ENCODE data around the gene ZNF263. TPM values are rescaled to one million over a fixed set of nuclear protein-coding genes. Genes with fewer than 3 reads are reported as not detected.

ZNF263 gene
- total RNA-seq, 1 experiment from 2014 or later = 37.4 TPM

DNA sequence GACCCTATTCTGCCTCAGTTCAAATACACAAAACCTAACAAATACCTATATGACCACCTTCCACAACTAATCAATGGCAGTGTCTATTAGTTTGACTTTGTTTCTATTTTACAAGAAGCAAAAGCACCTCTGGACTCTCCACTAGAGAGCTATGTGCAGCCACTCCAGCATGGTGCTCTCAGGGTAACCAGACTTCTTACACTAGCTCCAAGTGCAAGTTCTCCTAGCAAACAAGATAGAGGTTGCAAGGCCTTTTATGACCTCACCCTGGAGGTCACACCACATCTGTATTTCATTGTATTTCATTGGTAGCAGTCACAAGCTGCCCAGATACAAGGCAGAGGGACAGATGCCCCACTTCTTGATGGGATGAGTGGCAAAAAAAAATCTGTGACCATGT, 8.3 kb upstream of the ZNF263 start:
- ChIA-PET POLR2A (no interaction called here), CTCF (no interaction called here)
- Mint-ChIP-seq H3K27ac (ENCODE audit: unreplicated experiment) (no peak overlapping the region), H3K4me3 (ENCODE audit: unreplicated experiment) (no peak overlapping the region), H3K4me1 (ENCODE audit: low read depth, unreplicated experiment) (no peaks in the 10 kb centered on the region), H3K36me3 (ENCODE audit: insufficient read depth, unreplicated experiment) (no peaks in the 10 kb centered on the region), H3K27me3 (ENCODE audit: insufficient read depth, unreplicated experiment) (no peaks in the 10 kb centered on the region), H3K9me3 (ENCODE audit: unreplicated experiment) (no peaks in the 10 kb centered on the region)
- H3K36me3 ChIP-seq (ENCODE audit: control insufficient read depth, insufficient read depth, low read length) = no peaks in the 10 kb centered on the region
- no TSS peak for BruUV-seq (replicated peaks)
- TF ChIP-seq, protein P1, sequence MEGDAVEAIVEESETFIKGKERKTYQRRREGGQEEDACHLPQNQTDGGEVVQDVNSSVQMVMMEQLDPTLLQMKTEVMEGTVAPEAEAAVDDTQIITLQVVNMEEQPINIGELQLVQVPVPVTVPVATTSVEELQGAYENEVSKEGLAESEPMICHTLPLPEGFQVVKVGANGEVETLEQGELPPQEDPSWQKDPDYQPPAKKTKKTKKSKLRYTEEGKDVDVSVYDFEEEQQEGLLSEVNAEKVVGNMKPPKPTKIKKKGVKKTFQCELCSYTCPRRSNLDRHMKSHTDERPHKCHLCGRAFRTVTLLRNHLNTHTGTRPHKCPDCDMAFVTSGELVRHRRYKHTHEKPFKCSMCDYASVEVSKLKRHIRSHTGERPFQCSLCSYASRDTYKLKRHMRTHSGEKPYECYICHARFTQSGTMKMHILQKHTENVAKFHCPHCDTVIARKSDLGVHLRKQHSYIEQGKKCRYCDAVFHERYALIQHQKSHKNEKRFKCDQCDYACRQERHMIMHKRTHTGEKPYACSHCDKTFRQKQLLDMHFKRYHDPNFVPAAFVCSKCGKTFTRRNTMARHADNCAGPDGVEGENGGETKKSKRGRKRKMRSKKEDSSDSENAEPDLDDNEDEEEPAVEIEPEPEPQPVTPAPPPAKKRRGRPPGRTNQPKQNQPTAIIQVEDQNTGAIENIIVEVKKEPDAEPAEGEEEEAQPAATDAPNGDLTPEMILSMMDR (IDR thresholded peaks at IDR 0.05; ENCODE audit: insufficient read depth in 1 of 2, low read depth in 1 of 2, low read length in 1 of 2, severe bottlenecking in 1 of 2, unreplicated experiment in 1 of 2) = no peak
- DNase-seq = no peak
- H3K27me3 ChIP-seq (replicated peaks; ENCODE audit: control insufficient read depth, insufficient read depth, low read length) = no peaks in the 10 kb centered on the region
- H3K4me1 ChIP-seq = 0 out of 2 replicates have a peak, but pooled peaks cover 5% of the 10 kb centered on the region
- H3K4me3 ChIP-seq (ENCODE audit: low read depth, low read length) = no peak overlapping the region
- intact Hi-C loops (cut with micrococcal nuclease; ENCODE audit: unreplicated experiment) = no loop called here
- no peaks in the 10 kb centered on the region for H3K9me3 ChIP-seq

DNA sequence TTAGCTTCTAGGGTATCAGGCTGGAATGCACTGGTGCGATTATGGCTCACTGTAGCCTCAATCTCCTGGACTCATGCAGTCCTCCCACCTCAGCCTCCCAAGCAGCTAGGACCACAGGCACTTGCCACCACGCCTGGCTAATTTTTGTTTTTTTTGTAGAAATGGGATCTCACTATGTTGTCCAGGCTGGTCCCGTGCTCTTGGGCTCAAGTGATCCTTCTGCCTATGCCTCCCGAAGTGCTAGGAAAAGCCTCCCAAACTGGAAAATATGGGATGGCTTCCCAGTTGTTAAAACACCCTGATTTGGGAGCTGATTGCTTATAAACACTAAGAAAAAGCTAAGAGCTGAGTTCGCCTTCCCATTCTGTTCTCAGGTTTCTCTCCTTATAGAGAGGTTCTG, 6.6 kb upstream of the ZNF263 start:
- no peak for DNase-seq
- Histone ChIP-seq H3K4me1 (peaks cover 12% of the 10 kb centered on the region), H3K36me3 (ENCODE audit: control insufficient read depth, insufficient read depth, low read length) (no peaks in the 10 kb centered on the region), H3K9me3 (no peaks in the 10 kb centered on the region), H3K4me3 (ENCODE audit: low read depth, low read length) (no peak overlapping the region), H3K27me3 (replicated peaks; ENCODE audit: control insufficient read depth, insufficient read depth, low read length) (no peaks in the 10 kb centered on the region)
- Mint-ChIP-seq H3K36me3 (ENCODE audit: insufficient read depth, unreplicated experiment) (no peaks in the 10 kb centered on the region), H3K27ac (ENCODE audit: unreplicated experiment) (no peak overlapping the region), H3K4me3 (ENCODE audit: unreplicated experiment) (no peak overlapping the region), H3K27me3 (ENCODE audit: insufficient read depth, unreplicated experiment) (no peaks in the 10 kb centered on the region), H3K9me3 (ENCODE audit: unreplicated experiment) (no peaks in the 10 kb centered on the region), H3K4me1 (ENCODE audit: low read depth, unreplicated experiment) (no peaks in the 10 kb centered on the region)
- ChIA-PET CTCF (interaction anchor here (0.7 to 1.0 kb wide), 2 partner anchors 9 to 1428 kb away, joined by 4 to 8 read pairs; no protein-coding TSS in a partner anchor), POLR2A (no interaction called here)
- TF ChIP-seq, protein P1 (IDR thresholded peaks at IDR 0.05; ENCODE audit: insufficient read depth in 1 of 2, low read depth in 1 of 2, low read length in 1 of 2, severe bottlenecking in 1 of 2, unreplicated experiment in 1 of 2) = no peak
- no TSS peak for BruUV-seq (replicated peaks)
- intact Hi-C loops (cut with micrococcal nuclease; ENCODE audit: unreplicated experiment) = no loop called here

DNA sequence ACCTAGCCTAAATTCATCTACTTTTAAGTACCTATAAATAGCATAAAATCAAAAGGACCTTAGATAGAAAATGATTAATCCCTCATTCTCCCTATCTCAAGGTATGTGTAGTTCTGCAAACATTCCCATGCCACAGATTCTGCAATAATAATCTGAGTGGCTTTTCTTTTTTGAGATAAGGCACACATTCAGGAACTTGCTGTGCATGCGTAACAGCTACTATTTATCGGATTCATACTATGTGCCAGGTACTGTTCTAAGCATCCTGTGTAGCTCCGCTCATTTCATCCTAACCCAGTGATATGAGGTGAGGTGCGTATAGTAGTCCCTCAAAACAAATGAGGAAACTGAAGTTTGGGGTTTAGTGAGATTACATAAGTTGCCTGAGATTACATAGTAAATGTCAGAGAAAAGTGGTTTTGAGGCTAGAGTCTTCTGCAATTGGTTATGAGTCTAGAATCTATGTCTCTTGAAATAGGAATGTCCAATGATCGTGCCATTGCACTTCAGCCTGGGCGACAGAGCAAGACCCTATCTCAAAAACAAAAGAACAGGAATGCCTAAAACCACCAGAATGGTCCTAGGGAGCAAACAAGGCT, 2.0 kb upstream of the ZNF263 start:
- intact Hi-C loops (cut with micrococcal nuclease; ENCODE audit: unreplicated experiment) = loop anchor here (5.0 to 10.0 kb wide), 3 partner anchors 123 to 161 kb away; partner anchors contain the start of genes NAA60, ZNF174, ZNF597 and ZSCAN32
- POLR2A ChIA-PET = no interaction called here
- H3K36me3 ChIP-seq (ENCODE audit: control insufficient read depth, insufficient read depth, low read length) = peaks cover 6% of the 10 kb centered on the region
- H3K27me3 ChIP-seq (replicated peaks; ENCODE audit: control insufficient read depth, insufficient read depth, low read length) = no peaks in the 10 kb centered on the region
- no peak for DNase-seq
- Mint-ChIP-seq H3K4me1 (ENCODE audit: low read depth, unreplicated experiment) (no peaks in the 10 kb centered on the region), H3K36me3 (ENCODE audit: insufficient read depth, unreplicated experiment) (peaks cover 32% of the 10 kb centered on the region), H3K4me3 (ENCODE audit: unreplicated experiment) (peak overlapping the region; percentile 98), H3K9me3 (ENCODE audit: unreplicated experiment) (no peaks in the 10 kb centered on the region), H3K27ac (ENCODE audit: unreplicated experiment) (peak overlapping the region; percentile 99), H3K27me3 (ENCODE audit: insufficient read depth, unreplicated experiment) (no peaks in the 10 kb centered on the region)
- no peaks in the 10 kb centered on the region for H3K9me3 ChIP-seq
- BruUV-seq (replicated peaks) = no TSS peak
- peaks cover 19% of the 10 kb centered on the region for H3K4me1 ChIP-seq
- CTCF ChIA-PET = interaction anchor here (2.1 kb wide), 1 partner anchor 17 kb away, joined by 8 read pairs; no protein-coding TSS in a partner anchor
- TF ChIP-seq, protein P1 (IDR thresholded peaks at IDR 0.05; ENCODE audit: insufficient read depth in 1 of 2, low read depth in 1 of 2, low read length in 1 of 2, severe bottlenecking in 1 of 2, unreplicated experiment in 1 of 2) = no peak
- peak overlapping the region; percentile 72; the same call in 1 of the 2 replicates for H3K4me3 ChIP-seq (ENCODE audit: low read depth, low read length)

All from Caco-2 (cell line).